BLaER1 (cell line): ENCODE measurements around the gene CLMN.
"Not testable (repeated sequence)": the region's sequence is repeated elsewhere in the genome, so short reads cannot be mapped to it uniquely, and the experiment has no call there.

Source experiments
- H3K27ac ChIP-seq: shearing (Covaris generic); formaldehyde crosslinking; 2 replicates; pipeline ENCODE4 v1.8.1; 2022
- H3K27me3 ChIP-seq: shearing (Covaris generic); formaldehyde crosslinking; 2 replicates; pipeline ENCODE4 v1.8.1; 2022
- H3K36me3 ChIP-seq: shearing (Covaris generic); formaldehyde crosslinking; 2 replicates; pipeline ENCODE4 v1.8.1; 2022
- H3K4me1 ChIP-seq: shearing (Covaris generic); formaldehyde crosslinking; 2 replicates; pipeline ENCODE4 v1.8.1; 2022
- H3K4me2 ChIP-seq: shearing (Covaris generic); formaldehyde crosslinking; 2 replicates; pipeline ENCODE4 v1.8.1; 2022
- H3K4me3 ChIP-seq: shearing (Covaris generic); formaldehyde crosslinking; 2 replicates; pipeline ENCODE4 v1.8.1; 2022
- H3K9ac ChIP-seq: shearing (Covaris generic); formaldehyde crosslinking; 2 replicates; pipeline ENCODE4 v1.8.1; 2022
- H3K9me3 ChIP-seq: shearing (Covaris generic); formaldehyde crosslinking; 2 replicates; pipeline ENCODE4 v1.8.1; 2022
- H4K20me1 ChIP-seq: shearing (Covaris generic); formaldehyde crosslinking; 2 replicates; pipeline ENCODE4 v1.8.1; 2022
- Cebpa-rat ChIP-seq: shearing (Covaris generic); IDR thresholded peaks from 2 replicates; pipeline ENCODE4 v1.8.1; 2022

CLMN gene

GRCh38 chr14:95182379-95182778, 137.3 kb downstream of the CLMN start:
- no peaks in the 10 kb centered on the region for H4K20me1 ChIP-seq
- H3K4me2 ChIP-seq, result no peak overlapping the region
- no peak overlapping the region for H3K4me3 ChIP-seq
- H3K27ac ChIP-seq, result no peak overlapping the region
- peaks cover 34% of the 10 kb centered on the region for H3K4me1 ChIP-seq
- TF ChIP-seq Cebpa-rat, result no peak
- no peaks in the 10 kb centered on the region for H3K27me3 ChIP-seq
- H3K9me3 ChIP-seq, result no peaks in the 10 kb centered on the region
- H3K36me3 ChIP-seq, result no peaks in the 10 kb centered on the region
- H3K9ac ChIP-seq, result no peak overlapping the region

DNA sequence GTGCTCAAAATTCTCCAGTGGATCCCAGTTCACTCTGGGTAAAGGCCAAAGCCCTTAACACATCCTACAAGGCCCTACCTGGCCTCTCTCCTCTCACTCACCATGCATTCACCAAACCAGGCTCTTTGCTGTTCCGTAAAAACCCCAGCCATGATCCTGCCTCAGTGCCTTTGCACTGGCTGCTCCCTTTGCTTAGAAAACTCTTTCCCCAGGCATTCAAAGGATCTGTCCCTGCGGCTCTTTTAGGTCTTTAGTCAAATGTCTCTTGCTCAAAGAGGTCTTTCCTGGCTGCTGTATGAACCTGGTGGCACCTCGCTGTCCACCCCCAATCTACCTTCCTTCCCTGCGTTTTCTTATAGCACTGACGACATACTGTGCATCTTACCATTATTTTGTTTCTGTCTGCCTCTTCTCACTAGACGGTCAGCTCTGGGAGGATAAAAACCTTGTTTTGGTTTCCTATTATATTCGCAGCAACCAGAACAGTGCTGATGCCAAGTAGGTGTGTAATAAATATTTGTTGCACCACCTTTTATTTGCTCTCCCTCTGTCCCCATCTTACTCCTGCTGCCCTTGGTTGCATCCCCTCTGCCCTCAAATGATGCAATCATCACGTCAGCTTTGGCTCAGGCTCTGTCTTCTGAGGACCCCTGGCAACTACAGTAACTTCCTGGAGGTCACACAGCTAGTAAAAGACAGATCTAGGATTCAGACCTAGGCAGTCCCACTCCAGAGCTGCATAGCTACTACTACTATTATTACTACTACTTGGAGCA, 138.6 kb downstream of the CLMN start:
- Histone ChIP-seq H3K27ac (no peak overlapping the region), H3K36me3 (no peaks in the 10 kb centered on the region), H3K4me1 (peaks cover 34% of the 10 kb centered on the region), H4K20me1 (no peaks in the 10 kb centered on the region), H3K9ac (no peak overlapping the region), H3K27me3 (no peaks in the 10 kb centered on the region), H3K4me2 (no peak overlapping the region), H3K4me3 (no peak overlapping the region), H3K9me3 (no peaks in the 10 kb centered on the region)
- no peak; the same call in 1 of the 2 replicates for TF ChIP-seq Cebpa-rat

- not testable (repeated sequence) for H3K4me3 ChIP-seq, H3K27ac ChIP-seq, H3K9ac ChIP-seq, H3K4me2 ChIP-seq, H3K9me3 ChIP-seq, H3K27me3 ChIP-seq, H4K20me1 ChIP-seq, H3K36me3 ChIP-seq
- peaks cover 21% of the 10 kb centered on the region for H3K4me1 ChIP-seq
Measured at GRCh38 chr14:95175670-95176069, 144.0 kb downstream of the CLMN start.

- Histone ChIP-seq H4K20me1 (no peaks in the 10 kb centered on the region), H3K27me3 (no peaks in the 10 kb centered on the region)
- TF ChIP-seq Cebpa-rat, result no peak
Measured at GRCh38 chr14:95174184-95174792, 145.4 kb downstream of the CLMN start.

DNA sequence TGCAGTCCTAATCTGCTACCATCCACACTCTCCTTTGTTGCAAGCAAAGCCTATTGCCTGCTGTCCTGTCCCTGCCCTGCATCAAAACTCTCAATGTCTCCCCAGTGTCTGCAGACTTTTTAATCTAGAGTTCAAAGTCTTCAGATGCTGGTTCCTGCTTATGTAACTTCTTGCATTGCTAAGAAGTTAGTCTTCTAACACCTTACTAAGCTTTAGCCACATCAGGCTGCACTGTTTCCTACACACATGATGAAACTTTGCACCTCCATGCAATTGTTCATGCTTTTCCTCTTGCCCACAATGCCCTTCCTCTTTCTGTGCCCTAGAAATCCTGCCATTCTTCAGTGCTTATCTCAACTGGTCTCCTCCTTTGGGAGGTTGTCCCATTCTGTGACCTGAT, 146.2 kb downstream of the CLMN start:
- Histone ChIP-seq H3K4me3 (no peak overlapping the region), H3K9me3 (0 out of 2 replicates have a peak, but pooled peaks cover 5% of the 10 kb centered on the region), H3K27ac (no peak overlapping the region), H3K4me2 (no peak overlapping the region), H3K27me3 (no peaks in the 10 kb centered on the region), H3K4me1 (peaks cover 1% of the 10 kb centered on the region; the same call in 1 of the 2 replicates), H3K9ac (no peak overlapping the region), H3K36me3 (no peaks in the 10 kb centered on the region), H4K20me1 (no peaks in the 10 kb centered on the region)
- TF ChIP-seq Cebpa-rat, result no peak

More at GRCh38 chr14:95174184-95174792, 145.4 kb downstream of the CLMN start:
- Histone ChIP-seq H3K9ac (no peak overlapping the region), H3K27ac (no peak overlapping the region), H3K36me3 (no peaks in the 10 kb centered on the region), H3K4me2 (no peak overlapping the region), H3K9me3 (0 out of 2 replicates have a peak, but pooled peaks cover 5% of the 10 kb centered on the region), H3K4me1 (peaks cover 9% of the 10 kb centered on the region), H3K4me3 (no peak overlapping the region)

DNA sequence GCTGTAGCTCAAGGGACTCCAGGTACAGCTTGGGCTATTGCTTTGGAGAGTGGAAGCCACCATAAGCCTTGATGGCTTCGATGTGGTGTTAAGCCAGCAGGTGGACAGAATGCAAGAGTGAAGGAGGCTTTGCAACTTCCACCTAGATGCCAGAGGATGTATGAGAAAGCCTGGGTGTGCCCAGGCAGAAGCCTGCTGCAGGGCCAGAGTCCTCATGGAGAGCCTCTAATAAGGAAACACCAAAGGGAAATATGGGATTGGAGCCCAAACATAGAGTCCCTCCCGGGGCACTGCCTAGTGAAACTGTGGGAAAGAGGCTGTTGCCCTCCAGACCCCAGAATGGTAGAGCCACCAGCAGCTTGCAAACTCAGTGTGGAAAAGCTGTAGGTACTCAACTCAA, 152.5 kb downstream of the CLMN start:
- no peak overlapping the region for H3K4me2 ChIP-seq
- H3K27me3 ChIP-seq, result no peaks in the 10 kb centered on the region
- TF ChIP-seq Cebpa-rat, result no peak
- H3K9me3 ChIP-seq, result peaks cover 28% of the 10 kb centered on the region
- H4K20me1 ChIP-seq, result no peaks in the 10 kb centered on the region
- H3K36me3 ChIP-seq, result peaks cover 4% of the 10 kb centered on the region; the same call in 1 of the 2 replicates
- no peak overlapping the region for H3K27ac ChIP-seq
- H3K9ac ChIP-seq, result no peak overlapping the region
- H3K4me3 ChIP-seq, result no peak overlapping the region
- H3K4me1 ChIP-seq, result no peaks in the 10 kb centered on the region

GRCh38 chr14:95165517-95165916, 154.2 kb downstream of the CLMN start:
- Histone ChIP-seq H3K9ac (no peak overlapping the region), H3K4me3 (no peak overlapping the region), H3K27ac (no peak overlapping the region), H3K4me1 (no peaks in the 10 kb centered on the region), H3K36me3 (peaks cover 4% of the 10 kb centered on the region; the same call in 1 of the 2 replicates), H3K4me2 (no peak overlapping the region), H3K27me3 (no peaks in the 10 kb centered on the region), H4K20me1 (no peaks in the 10 kb centered on the region), H3K9me3 (peaks cover 26% of the 10 kb centered on the region)
- no peak for TF ChIP-seq Cebpa-rat

GRCh38 chr14:95164506-95164905, 155.2 kb downstream of the CLMN start:
- Histone ChIP-seq H3K4me2 (no peak overlapping the region), H3K9me3 (peaks cover 24% of the 10 kb centered on the region), H3K27me3 (no peaks in the 10 kb centered on the region), H3K9ac (no peak overlapping the region), H3K36me3 (peaks cover 4% of the 10 kb centered on the region; the same call in 1 of the 2 replicates), H3K27ac (no peak overlapping the region), H3K4me1 (no peaks in the 10 kb centered on the region), H4K20me1 (no peaks in the 10 kb centered on the region), H3K4me3 (no peak overlapping the region)
- no peak for TF ChIP-seq Cebpa-rat

DNA sequence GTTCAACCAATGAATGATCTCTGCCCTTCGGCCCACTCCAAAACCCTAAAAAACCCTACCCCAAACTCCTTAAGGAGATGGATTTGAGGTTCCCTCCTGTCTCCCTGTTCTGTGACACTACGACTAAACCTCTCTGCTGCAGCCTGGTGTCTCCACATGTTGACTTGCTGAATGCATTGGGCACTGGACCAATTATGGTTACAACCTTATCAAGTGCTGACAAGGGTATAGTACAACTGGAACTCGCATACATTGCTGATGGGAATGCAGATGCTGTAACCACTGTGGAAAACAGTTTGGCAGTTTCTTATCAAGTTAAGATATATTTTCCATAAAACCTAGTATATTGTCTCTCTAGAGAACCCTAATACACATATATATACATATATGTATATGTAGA, 156.0 kb downstream of the CLMN start:
- Histone ChIP-seq H3K27me3 (no peaks in the 10 kb centered on the region), H3K4me1 (peaks cover 3% of the 10 kb centered on the region), H3K9me3 (peaks cover 24% of the 10 kb centered on the region), H3K27ac (no peak overlapping the region), H3K4me2 (no peak overlapping the region), H3K36me3 (peaks cover 4% of the 10 kb centered on the region; the same call in 1 of the 2 replicates), H3K4me3 (no peak overlapping the region), H3K9ac (no peak overlapping the region), H4K20me1 (no peaks in the 10 kb centered on the region)
- no peak for TF ChIP-seq Cebpa-rat

- H4K20me1 ChIP-seq, result no peaks in the 10 kb centered on the region
- no peaks in the 10 kb centered on the region for H3K27me3 ChIP-seq
- H3K9ac ChIP-seq, result no peak overlapping the region
- H3K36me3 ChIP-seq, result peaks cover 4% of the 10 kb centered on the region; the same call in 1 of the 2 replicates
- TF ChIP-seq Cebpa-rat, result no peak
- no peak overlapping the region for H3K4me3 ChIP-seq
- H3K9me3 ChIP-seq, result peaks cover 24% of the 10 kb centered on the region
- peaks cover 8% of the 10 kb centered on the region for H3K4me1 ChIP-seq
- no peak overlapping the region for H3K27ac ChIP-seq
- H3K4me2 ChIP-seq, result no peak overlapping the region
Measured at GRCh38 chr14:95163132-95163531, 156.6 kb downstream of the CLMN start.
